ENCODE results near the gene TESMIN.
A peak's percentile ranks its signal among the peaks of the same experiment; 100 is the strongest.

TESMIN gene, protein sequence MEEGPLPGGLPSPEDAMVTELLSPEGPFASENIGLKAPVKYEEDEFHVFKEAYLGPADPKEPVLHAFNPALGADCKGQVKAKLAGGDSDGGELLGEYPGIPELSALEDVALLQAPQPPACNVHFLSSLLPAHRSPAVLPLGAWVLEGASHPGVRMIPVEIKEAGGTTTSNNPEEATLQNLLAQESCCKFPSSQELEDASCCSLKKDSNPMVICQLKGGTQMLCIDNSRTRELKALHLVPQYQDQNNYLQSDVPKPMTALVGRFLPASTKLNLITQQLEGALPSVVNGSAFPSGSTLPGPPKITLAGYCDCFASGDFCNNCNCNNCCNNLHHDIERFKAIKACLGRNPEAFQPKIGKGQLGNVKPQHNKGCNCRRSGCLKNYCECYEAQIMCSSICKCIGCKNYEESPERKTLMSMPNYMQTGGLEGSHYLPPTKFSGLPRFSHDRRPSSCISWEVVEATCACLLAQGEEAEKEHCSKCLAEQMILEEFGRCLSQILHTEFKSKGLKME

GRCh38 chr11:68751331-68751856 lies at the start of gene TESMIN:
Gene TESMIN (minus strand): TSS chr11:68751520. CDS start chr11:68750660, 860 bp downstream.
- peak; percentile 87 for DNase-seq (ENCODE audit: low read depth)

GRCh38 chr11:68798221-68798813 lies 47.0 kb upstream of the TESMIN start:
- DNase-seq (ENCODE audit: low read depth): peak; percentile 14

GRCh38 chr11:68796801-68797200 lies 45.5 kb upstream of the TESMIN start:
- no peak for DNase-seq (ENCODE audit: low read depth)

GRCh38 chr11:68792400-68792966 lies 41.2 kb upstream of the TESMIN start:
- DNase-seq (ENCODE audit: low read depth): no peak

DNA sequence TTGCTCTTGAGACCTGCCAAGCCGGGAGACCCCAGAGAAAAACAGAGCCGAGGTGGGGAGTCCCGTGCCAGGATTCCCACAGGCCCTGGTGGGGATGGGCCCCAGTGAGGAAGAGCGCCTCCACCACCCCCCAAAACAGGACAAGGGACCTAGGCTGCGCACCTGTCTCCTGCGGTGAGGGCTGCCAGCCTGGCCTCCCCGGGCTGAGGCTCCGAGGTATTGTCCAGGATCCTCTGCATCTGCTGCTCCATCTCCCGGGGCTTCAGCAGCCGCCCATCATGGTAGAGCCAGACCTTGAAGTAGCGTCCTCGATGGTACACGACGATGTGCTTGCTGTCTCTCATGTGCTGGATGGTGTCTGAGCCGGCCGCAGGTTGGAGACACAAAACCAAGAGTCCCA lies 33.3 kb upstream of the TESMIN start:
- DNase-seq (ENCODE audit: low read depth): no peak

DNA sequence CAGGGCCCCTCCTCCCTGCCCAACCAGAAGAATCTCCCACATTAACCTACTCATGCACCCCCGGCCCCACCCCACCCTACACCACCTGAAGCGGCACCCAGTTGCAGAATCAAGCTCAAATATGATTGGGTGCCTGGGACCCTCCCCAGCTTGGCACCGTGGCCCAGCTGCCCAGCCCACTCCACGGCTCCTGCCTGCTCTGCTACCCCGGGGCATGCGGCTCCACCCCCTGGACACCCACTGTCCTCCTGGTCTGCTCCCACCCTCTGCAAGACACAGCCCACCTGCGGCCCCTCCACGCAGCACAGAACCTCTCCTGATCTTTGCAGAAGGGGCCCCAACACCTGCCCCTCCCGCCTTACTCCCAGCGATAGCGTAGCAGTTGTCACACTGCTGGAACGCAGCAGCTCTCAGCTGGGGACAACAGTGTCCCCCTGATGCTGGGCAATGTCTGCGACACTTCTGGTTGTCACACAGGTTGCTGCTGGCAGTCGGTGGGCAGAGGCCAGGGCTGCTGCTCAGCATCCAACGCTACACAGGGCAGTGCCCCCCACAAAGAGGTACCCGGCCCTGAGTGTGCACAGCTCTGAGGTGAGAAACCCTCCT lies 32.0 kb upstream of the TESMIN start:
- DNase-seq (ENCODE audit: low read depth): no peak

- no peak for DNase-seq (ENCODE audit: low read depth)
These were observed 31.4 kb upstream of the TESMIN start for GRCh38 chr11:68782711-68783110.

DNA sequence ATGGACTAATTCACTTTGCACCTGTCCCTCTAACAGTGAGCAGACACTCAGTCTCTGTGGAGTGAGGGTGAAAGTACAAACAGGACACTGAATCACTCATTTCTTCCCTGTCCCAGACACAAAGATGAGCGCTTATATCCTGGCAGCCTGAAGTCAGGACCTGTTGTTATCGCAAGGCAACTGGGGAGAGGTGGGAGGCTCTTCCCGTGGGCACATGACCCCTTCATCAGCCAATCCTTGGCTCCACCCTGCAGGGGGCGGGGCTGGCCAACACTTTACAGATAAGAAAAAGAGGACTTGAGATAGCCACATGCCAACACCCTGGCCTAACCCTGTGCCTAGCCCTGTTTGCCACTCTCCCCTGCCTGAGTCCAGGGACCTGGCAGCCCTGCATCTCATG lies 29.5 kb upstream of the TESMIN start:
- no peak for DNase-seq (ENCODE audit: low read depth)

GRCh38 chr11:68778205-68778604 lies 26.9 kb upstream of the TESMIN start:
- no peak for DNase-seq (ENCODE audit: low read depth)

- DNase-seq (ENCODE audit: low read depth): no peak
These were observed 25.3 kb upstream of the TESMIN start for GRCh38 chr11:68776442-68777235.

DNA sequence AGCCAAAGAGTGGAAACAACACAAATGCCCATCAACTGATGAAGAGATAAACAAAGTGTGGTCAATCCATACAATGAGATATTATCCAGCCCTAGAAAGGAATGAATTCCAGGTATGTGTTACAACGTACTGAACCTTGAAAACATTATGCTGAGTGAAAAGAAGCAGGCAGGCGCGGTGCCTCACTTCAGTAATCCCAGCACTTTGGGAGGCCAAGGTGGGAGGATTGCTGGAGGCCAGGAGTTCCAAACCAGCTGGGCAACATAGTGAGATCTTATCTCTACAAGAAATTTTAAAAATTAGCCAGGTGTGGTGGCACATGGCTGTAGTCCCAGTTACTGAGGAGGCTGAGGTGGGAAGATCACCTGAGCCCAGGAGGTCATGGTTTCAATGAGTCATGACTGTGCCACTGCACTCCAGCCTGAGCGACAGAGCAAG lies 24.6 kb upstream of the TESMIN start:
- DNase-seq (ENCODE audit: low read depth): no peak

DNA sequence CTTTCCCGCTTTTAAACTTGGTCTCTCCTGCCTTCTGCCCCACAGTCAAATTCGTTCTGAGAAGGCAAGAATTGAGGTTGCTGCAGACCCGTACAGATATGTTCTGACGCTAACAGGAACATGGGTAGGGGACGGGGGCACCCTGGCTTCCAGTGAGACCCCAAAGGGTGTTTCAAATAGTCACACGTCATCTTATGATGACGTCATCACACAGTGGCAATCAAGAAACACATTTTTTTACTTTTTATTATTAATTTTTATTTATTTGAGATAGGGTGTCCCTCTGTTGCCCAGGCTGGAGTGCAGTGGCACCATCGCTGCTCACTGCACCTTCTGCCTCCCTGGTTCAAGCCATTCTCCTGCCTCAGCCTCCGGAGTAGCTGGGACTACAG lies 22.9 kb upstream of the TESMIN start:
- DNase-seq (ENCODE audit: low read depth): no peak

- no peak for DNase-seq (ENCODE audit: low read depth)
These were observed 22.3 kb upstream of the TESMIN start for GRCh38 chr11:68773521-68774193.

GRCh38 chr11:68772936-68773335 lies 21.6 kb upstream of the TESMIN start:
- no peak for DNase-seq (ENCODE audit: low read depth)

GRCh38 chr11:68770781-68771180 lies 19.5 kb upstream of the TESMIN start:
- no peak for DNase-seq (ENCODE audit: low read depth)

- no peak for DNase-seq (ENCODE audit: low read depth)
These were observed 16.4 kb upstream of the TESMIN start for GRCh38 chr11:68767672-68768071.

DNA sequence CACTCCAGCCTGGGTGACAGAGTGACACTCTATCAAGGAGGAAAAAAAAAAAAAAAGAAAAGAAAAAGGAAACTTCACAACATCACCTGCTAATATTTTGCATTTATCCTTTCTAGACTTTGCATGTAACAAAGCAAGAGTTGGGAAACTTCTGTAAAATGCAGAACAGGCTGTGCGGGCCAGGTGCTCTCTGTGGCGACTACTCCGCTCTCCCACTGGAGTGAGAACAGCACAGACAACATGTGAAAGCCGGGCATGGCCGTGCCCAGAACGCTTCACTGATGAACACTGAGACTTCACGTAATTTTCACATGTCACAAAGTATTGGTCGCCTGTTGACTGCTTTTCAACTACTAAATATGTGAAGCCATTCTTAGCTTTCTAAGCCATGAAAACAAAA lies 15.5 kb upstream of the TESMIN start:
- no peak for DNase-seq (ENCODE audit: low read depth)

DNA sequence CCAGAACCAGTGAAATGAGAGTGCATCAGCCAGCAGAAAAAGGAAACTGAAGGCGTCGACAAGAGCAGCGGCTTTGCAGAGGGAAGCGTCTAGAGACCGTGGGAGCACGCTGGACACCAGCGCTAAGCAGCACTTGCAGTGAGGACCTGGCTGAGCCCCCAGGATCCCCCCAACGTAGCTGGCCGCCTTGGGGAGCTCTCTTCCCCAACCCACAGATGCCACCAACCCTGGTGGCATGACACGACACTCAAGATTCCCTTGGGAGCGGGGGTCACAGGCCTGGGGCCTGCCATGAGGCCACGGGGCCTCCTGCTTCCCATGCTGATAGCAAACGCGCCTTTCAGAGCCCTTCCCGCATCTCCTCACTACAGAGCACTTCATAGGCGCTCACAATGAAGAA lies 13.4 kb upstream of the TESMIN start:
- DNase-seq (ENCODE audit: low read depth): no peak

DNA sequence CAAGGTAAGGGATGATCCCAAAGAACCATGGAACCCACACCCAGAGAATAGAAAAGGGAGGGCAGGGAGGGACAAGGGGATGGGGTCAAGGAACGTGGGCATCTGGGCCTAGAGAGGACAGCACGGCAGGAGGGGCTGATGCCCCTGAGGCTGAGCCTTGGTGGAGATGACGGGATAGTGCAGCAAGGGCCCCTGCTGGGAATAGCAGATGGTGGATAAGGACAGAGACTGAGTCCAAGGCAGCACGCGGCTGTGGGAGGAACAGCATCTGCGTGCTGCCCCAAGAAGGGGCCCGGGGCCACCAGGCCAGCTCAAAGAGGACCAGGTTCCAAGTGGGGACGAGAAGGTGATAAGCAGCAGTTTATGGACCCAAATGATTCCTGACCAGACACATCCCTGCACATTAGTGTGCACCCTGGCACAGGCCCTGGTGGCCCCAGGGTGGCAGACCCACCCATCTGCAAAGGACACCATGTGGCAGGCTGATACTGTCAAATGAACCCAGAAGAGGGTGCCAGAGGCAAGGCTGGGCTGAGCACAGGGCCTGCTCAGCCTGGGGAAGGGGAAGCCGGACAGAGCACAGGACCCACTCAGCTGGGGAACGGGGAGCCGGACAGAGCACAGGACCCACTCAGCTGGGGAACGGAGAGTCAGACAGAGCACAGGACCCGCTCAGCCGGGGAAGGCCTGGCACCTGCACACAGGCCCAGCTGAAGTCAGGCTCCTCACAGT lies 12.8 kb upstream of the TESMIN start:
- DNase-seq (ENCODE audit: low read depth): no peak

DNA sequence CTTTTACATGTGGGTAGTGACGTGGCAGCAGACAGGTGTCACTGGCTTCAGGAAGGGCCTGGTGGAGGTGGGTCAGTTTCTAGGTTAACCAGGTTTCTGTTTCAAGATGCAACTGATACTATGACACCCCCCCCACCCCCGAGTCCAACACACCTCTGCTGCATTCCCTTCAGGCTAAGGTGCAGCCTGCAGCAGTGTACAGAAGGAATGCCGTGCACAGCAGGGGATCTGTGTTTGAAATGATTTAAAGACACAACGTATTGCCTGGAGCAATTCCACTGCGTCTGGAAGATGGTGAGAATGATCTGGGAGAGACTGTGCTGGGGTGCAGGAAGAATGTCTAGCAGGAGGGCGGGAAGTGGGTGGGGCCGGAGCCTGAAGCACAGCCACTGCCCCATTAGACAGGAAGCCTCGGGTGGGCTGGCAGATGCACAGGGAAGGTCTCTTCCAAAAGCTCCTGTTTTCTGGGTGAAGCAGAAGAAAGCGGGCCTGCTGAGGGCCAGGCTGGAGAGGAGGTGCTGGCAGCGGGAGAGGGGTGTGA lies 11.9 kb upstream of the TESMIN start:
- no peak for DNase-seq (ENCODE audit: low read depth)
